Measurements from ENCODE around the gene PLSCR1.

DNA sequence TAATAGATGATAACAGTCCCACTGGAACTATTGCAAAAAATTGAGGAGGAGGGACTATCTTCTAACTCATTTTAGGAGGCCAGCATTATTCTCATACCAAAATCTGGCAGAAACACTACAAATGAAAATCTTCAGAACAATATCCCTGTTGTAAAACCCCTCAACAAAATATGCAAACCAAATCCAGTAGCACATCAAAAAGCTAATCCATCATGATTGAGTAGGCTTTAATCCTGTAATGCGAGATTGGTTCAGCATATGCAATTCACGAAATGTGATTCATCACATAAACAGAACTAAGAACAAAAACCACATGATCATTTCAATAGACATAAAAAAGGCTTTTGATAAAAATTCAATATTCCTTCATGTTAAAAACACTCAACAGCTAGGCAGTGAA lies 51.2 kb downstream of the PLSCR1 start:
- no peak for TF ChIP-seq POLR2A (IDR thresholded peaks at IDR 0.05)
- TF ChIP-seq, protein P1, sequence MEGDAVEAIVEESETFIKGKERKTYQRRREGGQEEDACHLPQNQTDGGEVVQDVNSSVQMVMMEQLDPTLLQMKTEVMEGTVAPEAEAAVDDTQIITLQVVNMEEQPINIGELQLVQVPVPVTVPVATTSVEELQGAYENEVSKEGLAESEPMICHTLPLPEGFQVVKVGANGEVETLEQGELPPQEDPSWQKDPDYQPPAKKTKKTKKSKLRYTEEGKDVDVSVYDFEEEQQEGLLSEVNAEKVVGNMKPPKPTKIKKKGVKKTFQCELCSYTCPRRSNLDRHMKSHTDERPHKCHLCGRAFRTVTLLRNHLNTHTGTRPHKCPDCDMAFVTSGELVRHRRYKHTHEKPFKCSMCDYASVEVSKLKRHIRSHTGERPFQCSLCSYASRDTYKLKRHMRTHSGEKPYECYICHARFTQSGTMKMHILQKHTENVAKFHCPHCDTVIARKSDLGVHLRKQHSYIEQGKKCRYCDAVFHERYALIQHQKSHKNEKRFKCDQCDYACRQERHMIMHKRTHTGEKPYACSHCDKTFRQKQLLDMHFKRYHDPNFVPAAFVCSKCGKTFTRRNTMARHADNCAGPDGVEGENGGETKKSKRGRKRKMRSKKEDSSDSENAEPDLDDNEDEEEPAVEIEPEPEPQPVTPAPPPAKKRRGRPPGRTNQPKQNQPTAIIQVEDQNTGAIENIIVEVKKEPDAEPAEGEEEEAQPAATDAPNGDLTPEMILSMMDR (IDR thresholded peaks at IDR 0.05) = no peak
